AG04449 (cell line): ENCODE measurements around the gene AP3D1.

ENCODE experiments used
- CTCF ChIA-PET: fragments of 350-600 bp; formaldehyde crosslinking; extraction: SDS; loops from one replicate; lab custom pipeline; 2021; ENCODE audit warnings: antibody characterized with exemption; lab: Yijun Ruan, JAX
- POLR2A ChIA-PET: fragments of 400-600, 350-600 bp; formaldehyde crosslinking; extraction: SDS; loops from one replicate; lab custom pipeline; 2020; ENCODE audit warnings: antibody characterized with exemption, inconsistent platforms; lab: Yijun Ruan, JAX
- DNase-seq: peaks from one replicate; pipeline ENCODE4 v3.0.0-alpha.2; 2010; ENCODE audit warnings: low read depth, low spot score
- H3K4me3 ChIP-seq: 2 replicates; pipeline ENCODE4 v1.5.1; 2011; ENCODE audit warnings: low read depth, mild to moderate bottlenecking, control low read depth, low read length
- TF ChIP-seq, protein P1 (sequence below): IDR thresholded peaks from one replicate; pipeline ENCODE4 v1.5.1; 2011; ENCODE audit warnings: mild to moderate bottlenecking, moderate library complexity, low read length, control low read depth, inconsistent platforms; ENCODE audit not compliant: insufficient read depth; ENCODE audit errors: missing control alignments

AP3D1 gene

GRCh38 chr19:2127758-2128157 is 23.6 kb downstream of the AP3D1 start:
- ChIA-PET POLR2A (no interaction called here), CTCF (no interaction called here)
- TF ChIP-seq, protein P1, sequence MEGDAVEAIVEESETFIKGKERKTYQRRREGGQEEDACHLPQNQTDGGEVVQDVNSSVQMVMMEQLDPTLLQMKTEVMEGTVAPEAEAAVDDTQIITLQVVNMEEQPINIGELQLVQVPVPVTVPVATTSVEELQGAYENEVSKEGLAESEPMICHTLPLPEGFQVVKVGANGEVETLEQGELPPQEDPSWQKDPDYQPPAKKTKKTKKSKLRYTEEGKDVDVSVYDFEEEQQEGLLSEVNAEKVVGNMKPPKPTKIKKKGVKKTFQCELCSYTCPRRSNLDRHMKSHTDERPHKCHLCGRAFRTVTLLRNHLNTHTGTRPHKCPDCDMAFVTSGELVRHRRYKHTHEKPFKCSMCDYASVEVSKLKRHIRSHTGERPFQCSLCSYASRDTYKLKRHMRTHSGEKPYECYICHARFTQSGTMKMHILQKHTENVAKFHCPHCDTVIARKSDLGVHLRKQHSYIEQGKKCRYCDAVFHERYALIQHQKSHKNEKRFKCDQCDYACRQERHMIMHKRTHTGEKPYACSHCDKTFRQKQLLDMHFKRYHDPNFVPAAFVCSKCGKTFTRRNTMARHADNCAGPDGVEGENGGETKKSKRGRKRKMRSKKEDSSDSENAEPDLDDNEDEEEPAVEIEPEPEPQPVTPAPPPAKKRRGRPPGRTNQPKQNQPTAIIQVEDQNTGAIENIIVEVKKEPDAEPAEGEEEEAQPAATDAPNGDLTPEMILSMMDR: no peak
- H3K4me3 ChIP-seq: no peak overlapping the region
- DNase-seq: no peak

GRCh38 chr19:2126879-2127518 is 24.4 kb downstream of the AP3D1 start:
- TF ChIP-seq, protein P1: no peak
- ChIA-PET POLR2A (no interaction called here), CTCF (no interaction called here)
- H3K4me3 ChIP-seq: no peak overlapping the region
- DNase-seq: no peak

GRCh38 chr19:2123682-2124387 is 27.5 kb downstream of the AP3D1 start:
- CTCF ChIA-PET: interaction anchor here (0.6 kb wide), 1 partner anchor 10 kb away, joined by 4 read pairs; no protein-coding TSS in a partner anchor
- POLR2A ChIA-PET: no interaction called here

GRCh38 chr19:2122982-2123381 is 28.4 kb downstream of the AP3D1 start:
- DNase-seq: no peak
- ChIA-PET CTCF (no interaction called here), POLR2A (no interaction called here)
- TF ChIP-seq, protein P1: no peak
- no peak overlapping the region for H3K4me3 ChIP-seq

More at GRCh38 chr19:2123682-2124387, 27.5 kb downstream of the AP3D1 start:
- TF ChIP-seq, protein P1: no peak
- no peak overlapping the region for H3K4me3 ChIP-seq
- DNase-seq: no peak

- TF ChIP-seq, protein P1: no peak
- ChIA-PET POLR2A (no interaction called here), CTCF (no interaction called here)
- no peak for DNase-seq
- H3K4me3 ChIP-seq: no peak overlapping the region
Measured at GRCh38 chr19:2122251-2122650, 29.1 kb downstream of the AP3D1 start.

GRCh38 chr19:2121416-2122051 is 29.8 kb downstream of the AP3D1 start:
- ChIA-PET POLR2A (no interaction called here), CTCF (no interaction called here)
- TF ChIP-seq, protein P1: no peak
- DNase-seq: no peak
- no peak overlapping the region for H3K4me3 ChIP-seq
